GM12873 (cell line): Measurements from ENCODE around the gene HAVCR2.

Experiments used
- TF ChIP-seq, protein P1 (sequence below): IDR thresholded peaks from 2 replicates; pipeline ENCODE4 v1.5.1; 2012; ENCODE audit warnings: low read depth, mild to moderate bottlenecking, moderate library complexity, low read length, control low read depth; ENCODE audit not compliant: insufficient read depth; ENCODE audit errors: missing control alignments

Gene HAVCR2

DNA sequence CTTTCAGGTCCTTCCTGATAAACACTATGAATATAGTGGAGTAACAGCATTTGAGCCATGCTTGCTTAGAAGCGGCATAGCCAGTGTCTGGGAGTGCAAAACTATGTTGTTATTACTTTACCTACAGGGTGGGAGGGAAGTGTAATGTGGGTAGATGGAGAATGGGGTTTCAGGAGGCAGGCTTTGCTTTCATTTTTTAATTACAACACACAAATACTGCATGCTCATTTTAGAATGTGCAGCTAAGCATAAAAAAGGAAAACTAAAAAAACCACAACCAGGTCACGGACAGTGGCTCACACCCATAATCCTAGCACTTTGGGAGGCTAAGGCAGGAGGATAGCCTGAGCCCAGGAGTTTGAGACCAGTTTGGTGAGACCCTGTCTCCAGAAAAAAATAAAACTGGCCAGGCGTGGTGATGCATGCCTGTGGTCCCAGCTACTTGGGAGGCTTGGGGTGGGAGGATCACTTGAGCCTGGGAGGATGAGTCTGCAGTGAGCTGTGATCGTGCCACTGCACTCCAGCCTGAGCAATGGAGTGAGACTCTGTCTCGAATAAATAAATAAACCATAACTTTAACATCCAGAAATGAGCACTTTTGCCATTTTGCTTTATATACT, 70.2 kb downstream of the HAVCR2 start:
- TF ChIP-seq, protein P1, sequence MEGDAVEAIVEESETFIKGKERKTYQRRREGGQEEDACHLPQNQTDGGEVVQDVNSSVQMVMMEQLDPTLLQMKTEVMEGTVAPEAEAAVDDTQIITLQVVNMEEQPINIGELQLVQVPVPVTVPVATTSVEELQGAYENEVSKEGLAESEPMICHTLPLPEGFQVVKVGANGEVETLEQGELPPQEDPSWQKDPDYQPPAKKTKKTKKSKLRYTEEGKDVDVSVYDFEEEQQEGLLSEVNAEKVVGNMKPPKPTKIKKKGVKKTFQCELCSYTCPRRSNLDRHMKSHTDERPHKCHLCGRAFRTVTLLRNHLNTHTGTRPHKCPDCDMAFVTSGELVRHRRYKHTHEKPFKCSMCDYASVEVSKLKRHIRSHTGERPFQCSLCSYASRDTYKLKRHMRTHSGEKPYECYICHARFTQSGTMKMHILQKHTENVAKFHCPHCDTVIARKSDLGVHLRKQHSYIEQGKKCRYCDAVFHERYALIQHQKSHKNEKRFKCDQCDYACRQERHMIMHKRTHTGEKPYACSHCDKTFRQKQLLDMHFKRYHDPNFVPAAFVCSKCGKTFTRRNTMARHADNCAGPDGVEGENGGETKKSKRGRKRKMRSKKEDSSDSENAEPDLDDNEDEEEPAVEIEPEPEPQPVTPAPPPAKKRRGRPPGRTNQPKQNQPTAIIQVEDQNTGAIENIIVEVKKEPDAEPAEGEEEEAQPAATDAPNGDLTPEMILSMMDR = no peak
